A673 (cell line): ENCODE results near the gene CSNK2A1. TPM values are rescaled to one million over a fixed set of nuclear protein-coding genes. Genes with fewer than 3 reads are reported as not detected.

Experiments used
- BruUV-seq: library from RNA; stranded (reverse); fragments of 400-500 nt; replicated peaks from 2 replicates; lab custom pipeline; 2021; lab: Mats Ljungman, UMichigan
- CTCF ChIA-PET: fragments of 300-600 bp; sonication (Branson Sonifier 250); formaldehyde crosslinking; loops from one replicate; lab custom pipeline; 2022; ENCODE audit warnings: antibody characterized with exemption; lab: Charles Lee
- POLR2A ChIA-PET: fragments of 300-600 bp; sonication (Branson Sonifier 250); formaldehyde crosslinking; loops from one replicate; lab custom pipeline; 2022; ENCODE audit warnings: antibody characterized with exemption; ENCODE audit not compliant: low non-redundant PET; lab: Charles Lee
- DNase-seq: peaks from one replicate; pipeline ENCODE4 v3.0.0-alpha.2; 2015; ENCODE audit warnings: low spot score
- H3K27ac ChIP-seq: fragments of 200-600 bp; sonication (generic); 2 replicates; pipeline ENCODE4 v1.5.1; 2016; ENCODE audit warnings: mixed run types, low read depth, mild to moderate bottlenecking, mixed read lengths, antibody characterized with exemption, low read length; ENCODE audit not compliant: poor library complexity, severe bottlenecking
- H3K27me3 ChIP-seq: fragments of 200-600 bp; sonication (generic); replicated peaks from 2 replicates; pipeline ENCODE4 v1.6.1; 2017; ENCODE audit warnings: mixed run types, low read depth, mild to moderate bottlenecking, mixed read lengths, antibody characterized with exemption, low read length; ENCODE audit not compliant: insufficient read depth, poor library complexity
- H3K36me3 ChIP-seq: fragments of 200-600 bp; sonication (generic); 2 replicates; pipeline ENCODE4 v1.6.1; 2016; ENCODE audit warnings: mixed run types, mild to moderate bottlenecking, mixed read lengths, antibody characterized with exemption, low read length; ENCODE audit not compliant: insufficient read depth, poor library complexity, severe bottlenecking
- H3K4me1 ChIP-seq: fragments of 200-600 bp; sonication (generic); 2 replicates; pipeline ENCODE4 v1.6.1; 2017; ENCODE audit warnings: mixed run types, mild to moderate bottlenecking, mixed read lengths, antibody characterized with exemption, low read length; ENCODE audit not compliant: insufficient read depth, poor library complexity, severe bottlenecking
- H3K4me3 ChIP-seq: fragments of 200-600 bp; sonication (generic); 2 replicates; pipeline ENCODE4 v1.5.1; 2016; ENCODE audit warnings: low read depth, mixed run types, mild to moderate bottlenecking, mixed read lengths, low read length; ENCODE audit not compliant: poor library complexity, severe bottlenecking
- H3K9me3 ChIP-seq: fragments of 200-600 bp; sonication (generic); 2 replicates; pipeline ENCODE4 v1.6.1; 2016; ENCODE audit warnings: mixed run types, low read depth, mild to moderate bottlenecking, mixed read lengths, antibody characterized with exemption, low read length; ENCODE audit not compliant: poor library complexity, severe bottlenecking
- CTCF ChIP-seq: fragments of 300-800, 200-600 bp; sonication (generic); conservative IDR thresholded peaks from 2 replicates; pipeline ENCODE4 v1.5.1; 2017; ENCODE audit warnings: low read depth, mild to moderate bottlenecking, antibody characterized with exemption, low read length, moderate library complexity, mixed read lengths
- EZH2 ChIP-seq: fragments of 200-600 bp; sonication (generic); IDR thresholded peaks from 2 replicates; pipeline ENCODE4 v1.6.1; 2017; ENCODE audit warnings: borderline replicate concordance, low read depth, mild to moderate bottlenecking, mixed read lengths, antibody characterized with exemption, low read length; ENCODE audit not compliant: poor library complexity, severe bottlenecking
- intact Hi-C: fragments of 100-400 bp; cut with micrococcal nuclease; formaldehyde crosslinking; loops from one replicate; pipeline ENCODE4 v1.10.0; 2022; ENCODE audit not compliant: unreplicated experiment
- total RNA-seq: library from RNA; stranded (reverse); gene quantifications from 2 replicates; pipeline ENCODE4 v1.2.3, GENCODE V29; 2021

The CSNK2A1 gene
- total RNA-seq, 1 experiment from 2014 or later, result 233 TPM

- intact Hi-C loops, result no loop called here
- no peaks in the 10 kb centered on the region for H3K4me1 ChIP-seq
- H3K9me3 ChIP-seq, result no peaks in the 10 kb centered on the region
- H3K27ac ChIP-seq, result no peak overlapping the region
- ChIA-PET CTCF (no interaction called here), POLR2A (no interaction called here)
- H3K4me3 ChIP-seq, result no peak overlapping the region
- DNase-seq, result no peak
- H3K27me3 ChIP-seq, result no peaks in the 10 kb centered on the region
- TF ChIP-seq CTCF, result no peak
- TF ChIP-seq EZH2, result no peak
- H3K36me3 ChIP-seq, result peaks cover 82% of the 10 kb centered on the region
- BruUV-seq, result no TSS peak
Observed at GRCh38 chr20:438571-439469, 104.8 kb downstream of the CSNK2A1 start.

- CTCF ChIA-PET, result no interaction called here
- Histone ChIP-seq H3K4me3 (no peak overlapping the region), H3K27me3 (no peaks in the 10 kb centered on the region), H3K27ac (no peak overlapping the region), H3K9me3 (no peaks in the 10 kb centered on the region), H3K4me1 (no peaks in the 10 kb centered on the region), H3K36me3 (peaks cover 77% of the 10 kb centered on the region)
- no peak for DNase-seq
- TF ChIP-seq EZH2 (no peak), CTCF (no peak)
- POLR2A ChIA-PET, result interaction anchor here (0.6 kb wide), 1 partner anchor 23 kb away, joined by 3 read pairs; no protein-coding TSS in a partner anchor
- no TSS peak for BruUV-seq
- intact Hi-C loops, result no loop called here
Observed at GRCh38 chr20:437787-438486, 105.7 kb downstream of the CSNK2A1 start.

GRCh38 chr20:436476-436875 lies 107.1 kb downstream of the CSNK2A1 start:
- no peak for TF ChIP-seq EZH2
- no peak for TF ChIP-seq CTCF
- Histone ChIP-seq H3K9me3 (no peaks in the 10 kb centered on the region), H3K27me3 (no peaks in the 10 kb centered on the region), H3K36me3 (peaks cover 65% of the 10 kb centered on the region), H3K4me1 (no peaks in the 10 kb centered on the region), H3K4me3 (no peak overlapping the region), H3K27ac (no peak overlapping the region)
- intact Hi-C loops, result no loop called here
- BruUV-seq, result TSS peak; percentile 20
- no peak for DNase-seq
- POLR2A ChIA-PET, result interaction anchor here (0.5 kb wide), 1 partner anchor 14 kb away, joined by 6 read pairs; no protein-coding TSS in a partner anchor
- CTCF ChIA-PET, result no interaction called here
